HepG2 (cell line): ENCODE measurements around the gene RPLP2. TPM values are rescaled to one million over a fixed set of nuclear protein-coding genes. Genes with fewer than 3 reads are reported as not detected.

Experiments
- AKAP8 ChIP-seq: sonication (generic); formaldehyde crosslinking; IDR thresholded peaks from 2 replicates; pipeline ENCODE4 v1.5.1; 2020; ENCODE audit warnings: mild to moderate bottlenecking, missing genetic modification reagents
- RBFOX2 ChIP-seq: fragments of 200-400 bp; formaldehyde crosslinking; IDR thresholded peaks from 2 replicates; pipeline ENCODE4 v1.6.1; 2017; ENCODE audit warnings: low read depth, mild to moderate bottlenecking, low read length
- polyA plus RNA-seq, 8 experiments: library from polyadenylated mRNA; depleted of rRNA in 3 of 8; stranded (reverse) in 7 of 8; unstranded in 1 of 8; fragments of >200 nt; fragmentation: Illumina TruSeq in 4 of 8; extraction: Trizol in 4 of 8; gene quantifications; 2 replicates each; pipeline versions ENCODE4 v1.2.1 to v1.2.3, GENCODE V29; 2011 to 2016; ENCODE audit warnings: low read depth in 4 of 8, missing spikeins in 1 of 8, mixed read lengths in 1 of 8; ENCODE audit not compliant: insufficient read depth in 1 of 8
- total RNA-seq, 5 experiments: library from RNA; depleted of rRNA; stranded (reverse); fragments of >200 nt; fragmentation: Illumina TruSeq; extraction: Trizol; gene quantifications; 2 replicates each; pipeline ENCODE4 v1.2.3, GENCODE V29; 2016; ENCODE audit warnings: low read depth in 1 of 5
- TF ChIP-seq, protein P1 (sequence below): sonication (generic); formaldehyde crosslinking; IDR thresholded peaks from one replicate; pipeline ENCODE4 v1.5.1; 2020; ENCODE audit warnings: mild to moderate bottlenecking, missing genetic modification reagents; ENCODE audit errors: not compliant biosample characterization

The RPLP2 gene
- total and polyA plus RNA-seq, 2 of the 13 experiments (the other 11 are each of a cell fraction or from before 2014, with no cell fraction given): 978 to 2,106 TPM

- TF ChIP-seq, protein P1, sequence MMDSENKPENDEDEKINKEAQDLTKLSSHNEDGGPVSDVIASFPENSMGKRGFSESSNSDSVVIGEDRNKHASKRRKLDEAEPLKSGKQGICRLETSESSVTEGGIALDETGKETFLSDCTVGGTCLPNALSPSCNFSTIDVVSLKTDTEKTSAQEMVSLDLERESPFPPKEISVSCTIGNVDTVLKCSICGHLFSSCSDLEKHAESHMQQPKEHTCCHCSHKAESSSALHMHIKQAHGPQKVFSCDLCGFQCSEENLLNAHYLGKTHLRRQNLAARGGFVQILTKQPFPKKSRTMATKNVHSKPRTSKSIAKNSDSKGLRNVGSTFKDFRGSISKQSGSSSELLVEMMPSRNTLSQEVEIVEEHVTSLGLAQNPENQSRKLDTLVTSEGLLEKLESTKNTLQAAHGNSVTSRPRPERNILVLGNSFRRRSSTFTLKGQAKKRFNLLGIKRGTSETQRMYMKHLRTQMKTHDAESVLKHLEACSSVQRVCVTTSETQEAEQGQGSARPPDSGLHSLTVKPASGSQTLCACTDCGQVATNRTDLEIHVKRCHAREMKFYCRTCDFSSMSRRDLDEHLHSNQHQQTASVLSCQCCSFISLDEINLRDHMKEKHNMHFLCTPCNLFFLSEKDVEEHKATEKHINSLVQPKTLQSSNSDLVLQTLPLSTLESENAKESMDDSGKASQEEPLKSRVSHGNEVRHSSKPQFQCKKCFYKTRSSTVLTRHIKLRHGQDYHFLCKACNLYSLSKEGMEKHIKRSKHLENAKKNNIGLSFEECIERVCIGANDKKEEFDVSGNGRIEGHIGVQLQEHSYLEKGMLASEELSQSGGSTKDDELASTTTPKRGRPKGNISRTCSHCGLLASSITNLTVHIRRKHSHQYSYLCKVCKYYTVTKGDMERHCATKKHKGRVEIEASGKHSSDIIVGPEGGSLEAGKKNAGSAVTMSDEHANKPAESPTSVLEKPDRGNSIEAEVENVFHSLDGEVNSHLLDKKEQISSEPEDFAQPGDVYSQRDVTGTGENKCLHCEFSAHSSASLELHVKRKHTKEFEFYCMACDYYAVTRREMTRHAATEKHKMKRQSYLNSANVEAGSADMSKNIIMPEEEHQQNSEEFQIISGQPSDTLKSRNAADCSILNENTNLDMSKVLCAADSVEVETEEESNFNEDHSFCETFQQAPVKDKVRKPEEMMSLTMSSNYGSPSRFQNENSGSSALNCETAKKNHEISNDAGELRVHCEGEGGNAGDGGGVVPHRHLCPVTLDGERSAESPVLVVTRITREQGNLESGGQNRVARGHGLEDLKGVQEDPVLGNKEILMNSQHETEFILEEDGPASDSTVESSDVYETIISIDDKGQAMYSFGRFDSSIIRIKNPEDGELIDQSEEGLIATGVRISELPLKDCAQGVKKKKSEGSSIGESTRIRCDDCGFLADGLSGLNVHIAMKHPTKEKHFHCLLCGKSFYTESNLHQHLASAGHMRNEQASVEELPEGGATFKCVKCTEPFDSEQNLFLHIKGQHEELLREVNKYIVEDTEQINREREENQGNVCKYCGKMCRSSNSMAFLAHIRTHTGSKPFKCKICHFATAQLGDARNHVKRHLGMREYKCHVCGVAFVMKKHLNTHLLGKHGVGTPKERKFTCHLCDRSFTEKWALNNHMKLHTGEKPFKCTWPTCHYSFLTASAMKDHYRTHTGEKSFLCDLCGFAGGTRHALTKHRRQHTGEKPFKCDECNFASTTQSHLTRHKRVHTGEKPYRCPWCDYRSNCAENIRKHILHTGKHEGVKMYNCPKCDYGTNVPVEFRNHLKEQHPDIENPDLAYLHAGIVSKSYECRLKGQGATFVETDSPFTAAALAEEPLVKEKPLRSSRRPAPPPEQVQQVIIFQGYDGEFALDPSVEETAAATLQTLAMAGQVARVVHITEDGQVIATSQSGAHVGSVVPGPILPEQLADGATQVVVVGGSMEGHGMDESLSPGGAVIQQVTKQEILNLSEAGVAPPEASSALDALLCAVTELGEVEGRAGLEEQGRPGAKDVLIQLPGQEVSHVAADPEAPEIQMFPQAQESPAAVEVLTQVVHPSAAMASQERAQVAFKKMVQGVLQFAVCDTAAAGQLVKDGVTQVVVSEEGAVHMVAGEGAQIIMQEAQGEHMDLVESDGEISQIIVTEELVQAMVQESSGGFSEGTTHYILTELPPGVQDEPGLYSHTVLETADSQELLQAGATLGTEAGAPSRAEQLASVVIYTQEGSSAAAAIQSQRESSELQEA: peak; percentile 17
- peak; percentile 54; the same call in 1 of the 2 replicates for TF ChIP-seq RBFOX2
- peak; percentile 80; the same call in 1 of the 2 replicates for TF ChIP-seq AKAP8 (CRISPR knock-in tag)
Observed at GRCh38 chr11:782264-783174, 27.2 kb upstream of the RPLP2 start (continued).
